GF-D8 (cell line): ENCODE data around the gene HNRNPCL1.
"Not testable (repeated sequence)": the region's sequence is repeated elsewhere in the genome, so short reads cannot be mapped to it uniquely, and the experiment has no call there.

Source experiments
- DNase-seq: peaks from one replicate; lab custom pipeline; 2025; lab: John Stamatoyannopoulos, UW

Gene HNRNPCL1

GRCh38 chr1:12848620-12849019 lies at the start of gene HNRNPCL1:
Gene HNRNPCL1, minus strand, starts transcription at chr1:12848720. Its CDS starts 431 bp downstream, at chr1:12848289.
- DNase-seq = not testable (repeated sequence)

- not testable (repeated sequence) for DNase-seq
These were observed 49.6 kb upstream of the HNRNPCL1 start, which contains the start of gene PRAMEF10 for GRCh38 chr1:12898170-12898569. Gene PRAMEF10, minus strand, starts transcription at chr1:12898270. Its CDS starts 2,423 bp downstream, at chr1:12895847.

GRCh38 chr1:12886101-12886500 lies 37.6 kb upstream of the HNRNPCL1 start, which contains the start of gene PRAMEF4:
Gene PRAMEF4, minus strand, starts transcription at chr1:12886201. Its CDS starts 2,807 bp downstream, at chr1:12883394.
- not testable (repeated sequence) for DNase-seq

GRCh38 chr1:12878453-12878852 lies 29.9 kb upstream of the HNRNPCL1 start:
- not testable (repeated sequence) for DNase-seq

GRCh38 chr1:12863131-12863880 lies 14.8 kb upstream of the HNRNPCL1 start:
- not testable (repeated sequence) for DNase-seq

GRCh38 chr1:12856786-12857185 lies 8.3 kb upstream of the HNRNPCL1 start, which contains the start of gene PRAMEF2:
Gene PRAMEF2, plus strand, starts transcription at chr1:12857086. Its CDS starts 1,924 bp downstream, at chr1:12859010.
- DNase-seq = not testable (repeated sequence)

GRCh38 chr1:12851779-12852178 lies 3.3 kb upstream of the HNRNPCL1 start:
- no peak for DNase-seq

GRCh38 chr1:12833251-12833650 lies 15.3 kb downstream of the HNRNPCL1 start:
- not testable (repeated sequence) for DNase-seq

- DNase-seq = not testable (repeated sequence)
These were observed 17.2 kb downstream of the HNRNPCL1 start, which contains the start of gene PRAMEF11 for GRCh38 chr1:12831310-12831709. Gene PRAMEF11, minus strand, starts transcription at chr1:12831410. Its CDS starts 2,621 bp downstream, at chr1:12828789.

GRCh38 chr1:12819061-12819460 lies 29.5 kb downstream of the HNRNPCL1 start:
- DNase-seq = not testable (repeated sequence)

- DNase-seq = no peak
These were observed 37.1 kb downstream of the HNRNPCL1 start for GRCh38 chr1:12811409-12811784.

- DNase-seq = no peak
These were observed 37.7 kb downstream of the HNRNPCL1 start for GRCh38 chr1:12810691-12811408.

- DNase-seq = no peak
These were observed 38.6 kb downstream of the HNRNPCL1 start for GRCh38 chr1:12809933-12810332.

- no peak for DNase-seq
These were observed 48.8 kb downstream of the HNRNPCL1 start for GRCh38 chr1:12799730-12800129.

GRCh38 chr1:12798911-12799310 lies 49.6 kb downstream of the HNRNPCL1 start:
- DNase-seq = no peak
